OCI-LY3 (cell line): ENCODE measurements around the gene USP22.

Source experiments
- H2AFZ ChIP-seq: fragments of 200-600, 300-600 bp; shearing (Covaris generic); 2 replicates; pipeline ENCODE4 v1.6.0; 2014; ENCODE audit warnings: antibody characterized with exemption, low read depth, low read length
- H3K27ac ChIP-seq: fragments of 200-600, 300-600 bp; sonication (generic); 2 replicates; pipeline ENCODE4 v1.5.1; 2014; ENCODE audit warnings: mild to moderate bottlenecking, low read length, moderate library complexity, mixed read lengths
- H3K27me3 ChIP-seq: fragments of 200-600, 300-600 bp; sonication (generic); 2 replicates; pipeline ENCODE4 v1.6.1; 2014; ENCODE audit warnings: low read depth, low read length, mixed read lengths
- H3K36me3 ChIP-seq: fragments of 200-600, 300-600 bp; sonication (generic); replicated peaks from 2 replicates; pipeline ENCODE3; 2014; ENCODE audit warnings: low read depth, low read length, mixed read lengths
- H3K4me1 ChIP-seq: fragments of 300-600, 200-600 bp; sonication (generic); 2 replicates; pipeline ENCODE4 v1.6.1; 2014; ENCODE audit warnings: low read length, mixed read lengths
- H3K4me2 ChIP-seq: fragments of 200-600, 300-600 bp; sonication (generic); 2 replicates; pipeline ENCODE4 v1.6.1; 2014; ENCODE audit warnings: low read length, mixed read lengths
- H3K4me3 ChIP-seq: fragments of 300-600, 200-600 bp; sonication (generic); 2 replicates; pipeline ENCODE4 v1.5.1; 2014; ENCODE audit warnings: antibody characterized with exemption, mild to moderate bottlenecking, low read length, moderate library complexity
- H3K79me2 ChIP-seq: fragments of 300-600, 200-600 bp; shearing (Covaris generic); 2 replicates; pipeline ENCODE4 v1.6.1; 2014; ENCODE audit warnings: mild to moderate bottlenecking, low read length, mixed read lengths
- H3K9ac ChIP-seq: fragments of 300-600, 200-600 bp; shearing (Covaris generic); 2 replicates; pipeline ENCODE4 v1.6.0; 2014; ENCODE audit warnings: mild to moderate bottlenecking, low read length, moderate library complexity
- H3K9me3 ChIP-seq: fragments of 200-600, 300-600 bp; shearing (Covaris generic); 2 replicates; pipeline ENCODE4 v1.6.1; 2014; ENCODE audit warnings: low read length, mixed read lengths; ENCODE audit not compliant: insufficient read depth
- H4K20me1 ChIP-seq: fragments of 200-600, 300-600 bp; sonication (generic); 2 replicates; pipeline ENCODE4 v1.6.1; 2016; ENCODE audit warnings: low read length, mixed read lengths; ENCODE audit not compliant: insufficient read depth
- CTCF ChIP-seq: fragments of 200-600, 300-600 bp; sonication (generic); IDR thresholded peaks from 2 replicates; pipeline ENCODE4 v1.5.1; 2014; ENCODE audit warnings: antibody characterized with exemption, low read length, low read depth
- EZH2phosphoT487 ChIP-seq: fragments of 200-600 bp; shearing (Covaris generic); IDR thresholded peaks from 2 replicates; pipeline ENCODE4 v1.6.1; 2018; ENCODE audit warnings: antibody characterized with exemption, mixed run types, low read depth

USP22 gene

GRCh38 chr17:21008992-21009671 lies 33.7 kb downstream of the USP22 start:
- Histone ChIP-seq H3K4me3 (no peak overlapping the region), H3K9ac (no peak overlapping the region), H2AFZ (no peak overlapping the region), H3K27me3 (no peaks in the 10 kb centered on the region), H3K4me1 (no peaks in the 10 kb centered on the region), H3K36me3 (no peaks in the 10 kb centered on the region), H4K20me1 (no peaks in the 10 kb centered on the region), H3K4me2 (no peak overlapping the region), H3K9me3 (no peaks in the 10 kb centered on the region), H3K79me2 (no peaks in the 10 kb centered on the region), H3K27ac (no peak overlapping the region)
- no peak for TF ChIP-seq CTCF
- no peak for TF ChIP-seq EZH2phosphoT487

- TF ChIP-seq CTCF (no peak), EZH2phosphoT487 (no peak)
- H3K9me3 ChIP-seq: no peaks in the 10 kb centered on the region
- no peak overlapping the region for H3K4me2 ChIP-seq
- no peaks in the 10 kb centered on the region for H3K27me3 ChIP-seq
- no peaks in the 10 kb centered on the region for H3K79me2 ChIP-seq
- H4K20me1 ChIP-seq: no peaks in the 10 kb centered on the region
- H3K4me3 ChIP-seq: no peak overlapping the region
- H3K4me1 ChIP-seq: no peaks in the 10 kb centered on the region
- H2AFZ ChIP-seq: no peak overlapping the region
- no peak overlapping the region for H3K27ac ChIP-seq
- no peak overlapping the region for H3K9ac ChIP-seq
- no peaks in the 10 kb centered on the region for H3K36me3 ChIP-seq
Observed at GRCh38 chr17:21008160-21008915, 34.5 kb downstream of the USP22 start.

- Histone ChIP-seq H2AFZ (no peak overlapping the region), H3K27me3 (no peaks in the 10 kb centered on the region), H3K4me2 (no peak overlapping the region), H3K27ac (no peak overlapping the region), H3K9ac (no peak overlapping the region), H3K9me3 (no peaks in the 10 kb centered on the region), H3K4me1 (no peaks in the 10 kb centered on the region), H3K36me3 (no peaks in the 10 kb centered on the region), H3K4me3 (no peak overlapping the region), H3K79me2 (no peaks in the 10 kb centered on the region), H4K20me1 (no peaks in the 10 kb centered on the region)
- TF ChIP-seq CTCF (no peak), EZH2phosphoT487 (no peak)
Observed at GRCh38 chr17:21007646-21008045, 35.2 kb downstream of the USP22 start.

- TF ChIP-seq CTCF: no peak
- H3K27me3 ChIP-seq: no peaks in the 10 kb centered on the region
- no peaks in the 10 kb centered on the region for H3K79me2 ChIP-seq
- H2AFZ ChIP-seq: no peak overlapping the region
- H3K4me3 ChIP-seq: no peak overlapping the region
- H3K9ac ChIP-seq: no peak overlapping the region
- H3K9me3 ChIP-seq: no peaks in the 10 kb centered on the region
- H3K36me3 ChIP-seq: no peaks in the 10 kb centered on the region
- H3K27ac ChIP-seq: no peak overlapping the region
- no peaks in the 10 kb centered on the region for H3K4me1 ChIP-seq
- H3K4me2 ChIP-seq: no peak overlapping the region
- no peaks in the 10 kb centered on the region for H4K20me1 ChIP-seq
Observed at GRCh38 chr17:21005803-21006202, 37.0 kb downstream of the USP22 start.
